Measurements from ENCODE around the gene ZNF428.
"Not testable (repeated sequence)": the region's sequence is repeated elsewhere in the genome, so short reads cannot be mapped to it uniquely, and the experiment has no call there.

ZNF428 gene

GRCh38 chr19:43589678-43590077 lies 29.8 kb downstream of the ZNF428 start:
- no peak for TF ChIP-seq EZH2phosphoT487 (conservative IDR thresholded peaks at IDR 0.05; ENCODE audit: low read length)
- no peak for TF ChIP-seq CTCF (IDR thresholded peaks at IDR 0.05; ENCODE audit: insufficient read depth, low read length, poor library complexity, severe bottlenecking)
- no peak overlapping the region for H2AFZ ChIP-seq (ENCODE audit: low read depth, low read length, severe bottlenecking)
- no peaks in the 10 kb centered on the region for H3K9me2 ChIP-seq (replicated peaks; ENCODE audit: insufficient read depth, low read length)
- H3F3A ChIP-seq (ENCODE audit: insufficient read depth): no peaks in the 10 kb centered on the region
- no peaks in the 10 kb centered on the region for H3K27me3 ChIP-seq (ENCODE audit: low read length)
- no peak overlapping the region for H3K27ac ChIP-seq (ENCODE audit: low read depth, low read length)
- H3K4me2 ChIP-seq (ENCODE audit: low read depth, low read length, poor library complexity, severe bottlenecking): no peak overlapping the region
- no peaks in the 10 kb centered on the region for H3K36me3 ChIP-seq (ENCODE audit: low read length)
- H3K9me3 ChIP-seq (ENCODE audit: insufficient read depth, low read length): no peaks in the 10 kb centered on the region
- H3K79me2 ChIP-seq (ENCODE audit: insufficient read depth, low read length): no peaks in the 10 kb centered on the region
- H3K9ac ChIP-seq (ENCODE audit: low read length): no peak overlapping the region
- H4K20me1 ChIP-seq (ENCODE audit: low read depth, low read length): no peaks in the 10 kb centered on the region
- no peak overlapping the region for H3K4me3 ChIP-seq (ENCODE audit: insufficient read depth, low read length, poor library complexity, severe bottlenecking)

DNA sequence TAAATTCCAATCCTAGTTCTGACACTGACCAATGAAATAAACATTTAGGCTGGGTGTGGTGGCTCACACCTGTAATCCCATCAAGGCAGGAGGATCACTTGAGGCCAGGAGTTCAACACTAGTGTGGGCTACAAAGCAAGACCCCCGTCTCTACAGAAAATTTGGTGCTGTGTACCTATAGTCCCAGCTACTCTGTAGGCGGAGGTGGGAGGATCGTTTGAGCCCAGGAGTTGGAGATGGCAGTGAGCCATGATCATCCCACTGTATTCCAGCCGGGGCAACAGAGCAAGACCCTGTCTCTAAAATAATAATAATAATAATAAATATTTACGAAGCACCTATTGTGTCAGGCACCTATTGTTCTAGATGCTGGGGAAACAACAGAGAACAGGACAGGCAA lies 30.2 kb downstream of the ZNF428 start:
- Histone ChIP-seq H4K20me1 (ENCODE audit: low read depth, low read length) (no peaks in the 10 kb centered on the region), H3F3A (ENCODE audit: insufficient read depth) (no peaks in the 10 kb centered on the region), H3K27ac (ENCODE audit: low read depth, low read length) (no peak overlapping the region), H3K9me3 (ENCODE audit: insufficient read depth, low read length) (no peaks in the 10 kb centered on the region), H3K79me2 (ENCODE audit: insufficient read depth, low read length) (no peaks in the 10 kb centered on the region), H3K9ac (ENCODE audit: low read length) (no peak overlapping the region), H3K4me2 (ENCODE audit: low read depth, low read length, poor library complexity, severe bottlenecking) (no peak overlapping the region), H3K4me3 (ENCODE audit: insufficient read depth, low read length, poor library complexity, severe bottlenecking) (no peak overlapping the region), H2AFZ (ENCODE audit: low read depth, low read length, severe bottlenecking) (no peak overlapping the region), H3K36me3 (ENCODE audit: low read length) (no peaks in the 10 kb centered on the region), H3K9me2 (replicated peaks; ENCODE audit: insufficient read depth, low read length) (no peaks in the 10 kb centered on the region), H3K27me3 (ENCODE audit: low read length) (no peaks in the 10 kb centered on the region)
- TF ChIP-seq CTCF (IDR thresholded peaks at IDR 0.05; ENCODE audit: insufficient read depth, low read length, poor library complexity, severe bottlenecking) (no peak), EZH2phosphoT487 (conservative IDR thresholded peaks at IDR 0.05; ENCODE audit: low read length) (no peak)

DNA sequence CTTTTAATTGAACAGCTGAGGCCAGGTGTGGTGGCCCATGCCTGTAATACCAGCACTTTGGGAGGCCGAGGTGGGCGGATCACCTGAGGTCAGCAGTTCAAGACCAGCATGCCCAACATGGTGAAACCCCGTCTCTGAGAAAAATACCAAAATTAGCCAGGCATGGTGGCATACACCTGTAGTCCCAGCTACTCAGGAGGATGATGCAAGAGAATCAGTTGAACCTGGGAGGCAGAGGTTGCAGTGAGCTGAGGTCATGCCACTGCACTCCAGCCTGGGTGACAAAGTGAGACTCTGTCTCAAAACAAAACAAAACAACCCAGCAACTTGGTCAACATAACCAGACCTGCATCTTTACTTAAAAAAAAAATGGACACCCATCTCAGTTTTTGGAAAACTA lies 32.4 kb downstream of the ZNF428 start:
- H3K9me2 ChIP-seq (replicated peaks; ENCODE audit: insufficient read depth, low read length); H4K20me1 ChIP-seq (ENCODE audit: low read depth, low read length); H2AFZ ChIP-seq (ENCODE audit: low read depth, low read length, severe bottlenecking); H3K79me2 ChIP-seq (ENCODE audit: insufficient read depth, low read length); H3K9ac ChIP-seq (ENCODE audit: low read length); H3K9me3 ChIP-seq (ENCODE audit: insufficient read depth, low read length); H3K4me3 ChIP-seq (ENCODE audit: insufficient read depth, low read length, poor library complexity, severe bottlenecking); H3K36me3 ChIP-seq (ENCODE audit: low read length); H3K27me3 ChIP-seq (ENCODE audit: low read length); H3K4me2 ChIP-seq (ENCODE audit: low read depth, low read length, poor library complexity, severe bottlenecking); H3F3A ChIP-seq (ENCODE audit: insufficient read depth); H3K27ac ChIP-seq (ENCODE audit: low read depth, low read length): not testable (repeated sequence)

DNA sequence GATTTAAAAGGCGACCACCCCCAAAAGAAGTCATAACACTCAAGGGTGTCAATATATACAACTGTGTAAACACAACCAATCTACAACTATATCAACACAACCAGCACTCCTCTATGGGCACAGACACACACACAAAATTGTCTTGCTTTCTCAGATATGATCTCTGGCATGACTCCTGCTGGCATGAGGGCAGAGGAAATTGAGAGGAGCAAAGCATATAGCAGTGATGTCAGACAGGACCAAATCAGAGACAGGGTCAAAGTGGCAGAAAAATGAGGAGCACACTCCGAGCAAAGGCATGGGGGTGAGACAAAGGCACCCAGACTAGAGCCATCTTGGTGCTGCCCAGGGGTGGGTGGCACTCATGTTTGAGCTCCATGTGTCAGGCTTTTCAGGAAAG lies 33.1 kb downstream of the ZNF428 start:
- H2AFZ ChIP-seq (ENCODE audit: low read depth, low read length, severe bottlenecking): no peak overlapping the region
- H3F3A ChIP-seq (ENCODE audit: insufficient read depth): no peaks in the 10 kb centered on the region
- no peaks in the 10 kb centered on the region for H3K79me2 ChIP-seq (ENCODE audit: insufficient read depth, low read length)
- TF ChIP-seq EZH2phosphoT487 (conservative IDR thresholded peaks at IDR 0.05; ENCODE audit: low read length): no peak
- no peak for TF ChIP-seq CTCF (IDR thresholded peaks at IDR 0.05; ENCODE audit: insufficient read depth, low read length, poor library complexity, severe bottlenecking)
- H3K9ac ChIP-seq (ENCODE audit: low read length): no peak overlapping the region
- no peaks in the 10 kb centered on the region for H3K9me3 ChIP-seq (ENCODE audit: insufficient read depth, low read length)
- H3K4me3 ChIP-seq (ENCODE audit: insufficient read depth, low read length, poor library complexity, severe bottlenecking): no peak overlapping the region
- H3K27me3 ChIP-seq (ENCODE audit: low read length): no peaks in the 10 kb centered on the region
- no peak overlapping the region for H3K4me2 ChIP-seq (ENCODE audit: low read depth, low read length, poor library complexity, severe bottlenecking)
- no peaks in the 10 kb centered on the region for H3K36me3 ChIP-seq (ENCODE audit: low read length)
- no peaks in the 10 kb centered on the region for H4K20me1 ChIP-seq (ENCODE audit: low read depth, low read length)
- H3K27ac ChIP-seq (ENCODE audit: low read depth, low read length): no peak overlapping the region
- H3K9me2 ChIP-seq (replicated peaks; ENCODE audit: insufficient read depth, low read length): no peaks in the 10 kb centered on the region
